ENCODE data around the gene MYO3A. TPM values are rescaled to one million over a fixed set of nuclear protein-coding genes. Genes with fewer than 3 reads are reported as not detected.
A peak's percentile ranks its signal among the peaks of the same experiment; 100 is the strongest.

The MYO3A gene
- total and polyA plus RNA-seq, 2 donors (not counting 1 experiment from before 2014, with no cell fraction given) = not detected

- Histone ChIP-seq H3K4me2 (ENCODE audit: extremely low read depth, insufficient read depth, low read length) (no peak overlapping the region), H3K27me3 (ENCODE audit: control insufficient read depth, insufficient read depth, low read length) (no peaks in the 10 kb centered on the region), H3K9ac (ENCODE audit: insufficient read depth, low read length) (no peak overlapping the region), H3K79me2 (ENCODE audit: control insufficient read depth, insufficient read depth, low read length) (no peaks in the 10 kb centered on the region), H4K20me1 (ENCODE audit: control insufficient read depth, extremely low read depth, insufficient read depth, low read length) (no peaks in the 10 kb centered on the region), H3K36me3 (ENCODE audit: control insufficient read depth, insufficient read depth, low read length) (no peaks in the 10 kb centered on the region), H2AFZ (ENCODE audit: low read length) (no peak overlapping the region), H3K9me3 (ENCODE audit: control insufficient read depth, insufficient read depth, low read depth, low read length) (no peaks in the 10 kb centered on the region), H3K27ac (ENCODE audit: insufficient read depth, low read length) (no peak overlapping the region), H3K4me1 (ENCODE audit: control insufficient read depth, extremely low read depth, insufficient read depth, low read length) (no peaks in the 10 kb centered on the region), H3K4me3 (replicated peaks in 1 of 4; ENCODE audit: control extremely low read depth in 1 of 4, insufficient read depth in 1 of 4, low read depth in 3 of 4, low read length in 4 of 4) (no peak overlapping the region)
- TF ChIP-seq EZH2 (IDR thresholded peaks at IDR 0.05; ENCODE audit: low read length, missing control alignments) (no peak), CTCF (conservative IDR thresholded peaks at IDR 0.05 in 1 of 2, IDR thresholded peaks at IDR 0.05 in 1 of 2; ENCODE audit: low read depth in 1 of 2, low read length in 2 of 2) (no peak)
- DNase-seq (ENCODE audit: low read depth in 2 of 2) = peak in 1 of 2 donors; percentile 43
Measured at GRCh38 chr10:25966844-25967243, 32.8 kb downstream of the MYO3A start.

DNA sequence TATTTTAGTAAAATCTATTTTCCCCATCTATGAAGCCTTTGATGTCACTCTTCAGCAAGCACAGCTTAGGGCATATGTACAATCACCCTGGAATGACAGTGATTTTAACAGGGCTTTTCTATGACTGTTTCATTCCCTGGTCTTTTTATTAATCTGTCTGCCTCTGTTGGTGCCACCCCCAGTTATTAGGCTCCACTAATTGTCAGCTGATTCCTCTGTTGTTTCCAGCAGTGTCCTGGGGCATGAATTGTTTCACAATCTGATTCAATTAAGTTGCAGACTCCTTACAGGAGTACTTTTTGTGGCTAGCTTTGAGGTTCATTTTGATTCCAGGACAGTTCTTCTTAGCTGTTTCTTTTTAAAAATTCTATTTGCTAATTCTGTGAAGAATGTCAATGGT lies 38.6 kb downstream of the MYO3A start:
- Histone ChIP-seq H3K36me3 (ENCODE audit: control insufficient read depth, insufficient read depth, low read length) (no peaks in the 10 kb centered on the region), H3K4me1 (ENCODE audit: control insufficient read depth, extremely low read depth, insufficient read depth, low read length) (no peaks in the 10 kb centered on the region), H3K9me3 (ENCODE audit: control insufficient read depth, insufficient read depth, low read depth, low read length) (no peaks in the 10 kb centered on the region), H2AFZ (ENCODE audit: low read length) (no peak overlapping the region), H3K4me2 (ENCODE audit: extremely low read depth, insufficient read depth, low read length) (no peak overlapping the region), H3K4me3 (replicated peaks in 1 of 4; ENCODE audit: control extremely low read depth in 1 of 4, insufficient read depth in 1 of 4, low read depth in 3 of 4, low read length in 4 of 4) (no peak overlapping the region), H3K27me3 (ENCODE audit: control insufficient read depth, insufficient read depth, low read length) (no peaks in the 10 kb centered on the region), H3K9ac (ENCODE audit: insufficient read depth, low read length) (no peak overlapping the region), H3K27ac (ENCODE audit: insufficient read depth, low read length) (no peak overlapping the region), H3K79me2 (ENCODE audit: control insufficient read depth, insufficient read depth, low read length) (no peaks in the 10 kb centered on the region), H4K20me1 (ENCODE audit: control insufficient read depth, extremely low read depth, insufficient read depth, low read length) (no peaks in the 10 kb centered on the region)
- no peak for TF ChIP-seq CTCF (conservative IDR thresholded peaks at IDR 0.05 in 1 of 2, IDR thresholded peaks at IDR 0.05 in 1 of 2; ENCODE audit: low read depth in 1 of 2, low read length in 2 of 2)
- TF ChIP-seq EZH2 (IDR thresholded peaks at IDR 0.05; ENCODE audit: low read length, missing control alignments) = no peak
- DNase-seq (ENCODE audit: low read depth in 2 of 2) = no peak

DNA sequence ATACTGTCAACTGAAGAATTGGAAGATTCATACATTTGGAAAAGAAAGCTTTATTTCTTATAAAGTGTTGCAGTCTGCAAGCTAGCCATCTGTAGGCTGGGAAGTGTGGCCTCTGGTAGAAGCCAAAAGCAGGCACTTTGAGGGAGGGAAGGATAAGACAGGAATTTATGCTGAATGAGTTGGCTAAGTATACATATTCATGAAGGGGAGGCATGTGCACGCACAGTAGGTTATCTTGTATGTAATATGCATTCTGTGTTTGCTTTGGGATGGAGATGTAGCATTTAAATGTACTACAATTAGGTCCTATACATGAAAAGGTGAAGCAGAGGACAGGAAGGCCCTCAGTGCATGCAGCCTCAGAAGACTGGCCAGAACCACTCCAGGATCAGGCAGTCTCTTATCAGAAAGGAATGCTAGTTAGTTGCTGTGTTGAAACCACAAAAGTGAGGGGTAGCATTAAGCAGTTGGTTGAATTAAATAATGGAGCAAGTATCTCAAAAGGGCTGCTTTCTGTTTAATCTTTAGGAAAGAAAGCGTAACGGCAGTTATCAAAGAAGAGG lies 40.9 kb downstream of the MYO3A start:
- TF ChIP-seq CTCF (conservative IDR thresholded peaks at IDR 0.05 in 1 of 2, IDR thresholded peaks at IDR 0.05 in 1 of 2; ENCODE audit: low read depth in 1 of 2, low read length in 2 of 2) (no peak), EZH2 (IDR thresholded peaks at IDR 0.05; ENCODE audit: low read length, missing control alignments) (no peak)
- Histone ChIP-seq H3K4me2 (ENCODE audit: extremely low read depth, insufficient read depth, low read length) (no peak overlapping the region), H3K27me3 (ENCODE audit: control insufficient read depth, insufficient read depth, low read length) (no peaks in the 10 kb centered on the region), H2AFZ (ENCODE audit: low read length) (no peak overlapping the region), H4K20me1 (ENCODE audit: control insufficient read depth, extremely low read depth, insufficient read depth, low read length) (no peaks in the 10 kb centered on the region), H3K36me3 (ENCODE audit: control insufficient read depth, insufficient read depth, low read length) (no peaks in the 10 kb centered on the region), H3K4me1 (ENCODE audit: control insufficient read depth, extremely low read depth, insufficient read depth, low read length) (no peaks in the 10 kb centered on the region), H3K27ac (ENCODE audit: insufficient read depth, low read length) (no peak overlapping the region), H3K9me3 (ENCODE audit: control insufficient read depth, insufficient read depth, low read depth, low read length) (no peaks in the 10 kb centered on the region), H3K4me3 (replicated peaks in 1 of 4; ENCODE audit: control extremely low read depth in 1 of 4, insufficient read depth in 1 of 4, low read depth in 3 of 4, low read length in 4 of 4) (no peak overlapping the region), H3K9ac (ENCODE audit: insufficient read depth, low read length) (no peak overlapping the region), H3K79me2 (ENCODE audit: control insufficient read depth, insufficient read depth, low read length) (no peaks in the 10 kb centered on the region)
- peak in 1 of 2 donors; percentile 86 for DNase-seq (ENCODE audit: low read depth in 2 of 2)

Measured in fibroblast of lung (primary cell).